ENCODE results near the gene TMEM80. TPM values are rescaled to one million over a fixed set of nuclear protein-coding genes. Genes with fewer than 3 reads are reported as not detected.

TMEM80 gene
- polyA plus RNA-seq, 4 donors: 11.9 to 35.4 (median 21.2) TPM

DNA sequence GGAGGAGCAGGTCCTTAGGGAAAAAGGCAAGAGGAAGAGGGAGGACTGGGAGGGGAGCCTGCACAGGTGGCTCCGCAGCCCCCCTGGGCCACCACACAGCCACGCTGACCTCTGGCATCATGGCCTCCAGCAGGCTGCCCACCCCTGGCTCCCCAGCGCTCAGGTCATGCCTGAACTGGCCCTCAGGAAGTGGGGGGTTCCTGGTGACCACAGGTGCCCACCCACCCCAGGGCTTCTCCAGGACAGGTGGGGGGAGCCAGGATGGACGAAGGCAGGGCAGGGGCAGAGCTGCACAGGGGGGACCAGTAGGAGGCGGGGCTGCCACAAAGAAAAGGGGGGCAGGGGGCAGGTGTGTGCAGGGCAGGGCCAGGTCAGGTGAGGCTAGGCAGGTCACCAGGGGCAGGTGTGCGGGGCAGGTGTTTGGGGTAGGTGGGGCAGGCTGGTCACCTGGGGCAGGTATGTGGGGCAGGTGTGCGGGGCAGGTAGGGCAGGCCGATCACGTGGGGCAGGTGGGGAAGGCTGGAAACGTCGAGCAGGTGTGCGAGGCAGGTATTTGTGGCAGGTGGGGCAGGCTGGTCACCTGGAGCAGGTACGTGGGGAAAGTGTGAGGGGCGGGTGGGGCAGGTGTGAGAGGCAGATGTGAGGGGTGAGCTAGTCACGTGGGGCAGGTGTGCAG lies 1.6 kb upstream of the TMEM80 start:
- Histone ChIP-seq H3K27me3 (ENCODE audit: control insufficient read depth in 3 of 3, insufficient read depth in 3 of 3, low read length in 3 of 3) (no peaks in the 10 kb centered on the region), H3K4me3 (ENCODE audit: low read depth in 1 of 3, low read length in 3 of 3) (no peak overlapping the region), H3K9me3 (ENCODE audit: control insufficient read depth in 2 of 2, insufficient read depth in 1 of 2, low read depth in 1 of 2, low read length in 1 of 2) (no peaks in the 10 kb centered on the region), H3K36me3 (ENCODE audit: control insufficient read depth in 3 of 3, insufficient read depth in 2 of 3, low read depth in 1 of 3, low read length in 3 of 3) (peaks cover 3 to 44% (median 6%) of the 10 kb centered on the region in 3 donors), H3K4me1 (ENCODE audit: control insufficient read depth in 3 of 3, insufficient read depth in 2 of 3, low read depth in 1 of 3, low read length in 2 of 3) (peaks cover 0 to 26% (median 13%) of the 10 kb centered on the region in 3 donors), H3K27ac (ENCODE audit: low read depth in 1 of 3, low read length in 2 of 3) (peak overlapping the region in 1 of 3 donors; percentile 27)
- FAIRE-seq: no peak
- peak in 1 of 2 donors; percentile 45 for DNase-seq
- WGBS, 3 donors: 47 to 56% (median 49%) methylated on average over 13 to 15 of the region's 15 CpGs

DNA sequence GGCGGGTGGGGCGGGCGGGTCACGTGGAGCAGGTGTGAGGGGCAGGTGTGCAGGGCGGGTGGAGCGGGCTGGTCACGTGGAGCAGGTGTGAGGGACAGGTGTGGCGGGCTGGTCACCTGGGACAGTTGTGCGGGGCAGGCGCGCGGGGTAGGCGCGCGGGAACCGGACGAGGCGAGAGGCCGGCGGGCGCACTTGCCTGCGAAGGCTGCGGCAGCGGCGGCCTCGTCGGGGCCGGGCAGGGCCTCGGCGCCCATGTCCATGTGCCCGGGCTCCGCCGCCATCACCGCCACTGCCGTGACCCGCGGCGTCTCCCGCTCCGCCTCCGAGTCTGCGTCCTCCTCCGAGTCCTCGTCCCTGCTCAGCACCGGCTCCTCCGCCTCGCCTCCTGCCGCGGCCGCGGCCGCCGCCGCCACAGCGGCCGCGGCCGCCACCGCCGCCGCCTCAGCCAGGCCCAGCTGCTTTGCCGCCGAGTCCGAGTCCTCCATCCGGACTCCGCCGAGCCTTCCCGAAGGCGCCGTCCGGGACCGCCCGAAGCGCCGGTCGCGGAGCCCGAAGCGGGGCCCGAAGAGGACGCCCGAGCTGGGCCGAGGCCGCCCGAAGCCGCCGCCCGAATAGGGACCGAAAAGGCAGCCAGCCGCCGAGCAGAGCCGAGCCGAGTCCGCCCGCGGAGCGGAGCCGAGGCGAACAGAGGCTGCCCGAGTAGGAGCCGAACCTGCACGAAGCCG lies 891 bp upstream of the TMEM80 start, which contains the start of gene DEAF1:
DEAF1 (minus strand) TSS at position 660 of the 725 bp plus-strand sequence; CDS start at position 485, 175 bp downstream.
- Histone ChIP-seq H3K36me3 (ENCODE audit: control insufficient read depth in 3 of 3, insufficient read depth in 2 of 3, low read depth in 1 of 3, low read length in 3 of 3) (peaks cover under 1 to 43% (median 2%) of the 10 kb centered on the region in 3 donors), H3K27me3 (ENCODE audit: control insufficient read depth in 3 of 3, insufficient read depth in 3 of 3, low read length in 3 of 3) (no peaks in the 10 kb centered on the region), H3K4me1 (ENCODE audit: control insufficient read depth in 3 of 3, insufficient read depth in 2 of 3, low read depth in 1 of 3, low read length in 2 of 3) (peaks cover 0 to 26% (median 13%) of the 10 kb centered on the region in 3 donors), H3K9me3 (ENCODE audit: control insufficient read depth in 2 of 2, insufficient read depth in 1 of 2, low read depth in 1 of 2, low read length in 1 of 2) (no peaks in the 10 kb centered on the region), H3K4me3 (ENCODE audit: low read depth in 1 of 3, low read length in 3 of 3) (peak within 1 kb of the TSS; percentile 50 to 69 (median 55)), H3K27ac (ENCODE audit: low read depth in 1 of 3, low read length in 2 of 3) (peak within 1 kb of the TSS; percentile 92 to 100 (median 98))
- WGBS, 3 donors: 0 to 2% (median 1%) methylated on average over 39 to 103 of the region's 103 CpGs
- FAIRE-seq (peak; percentile 67), DNase-seq (peak; percentile 97 to 99)

DNA sequence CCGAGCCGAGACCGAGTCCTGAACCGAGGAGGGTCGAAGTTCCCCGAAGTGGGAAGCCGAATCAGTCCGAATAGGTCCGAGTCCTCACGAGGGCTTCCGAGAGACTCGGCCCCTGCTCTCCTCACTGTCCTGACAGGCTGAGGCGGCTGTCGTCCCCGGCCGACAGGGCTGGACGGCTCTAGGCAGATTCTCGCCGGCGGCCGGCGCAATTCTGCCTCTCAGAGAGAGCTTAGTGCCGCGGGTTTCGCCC lies 403 bp upstream of the TMEM80 start:
- Histone ChIP-seq H3K27me3 (ENCODE audit: control insufficient read depth in 3 of 3, insufficient read depth in 3 of 3, low read length in 3 of 3) (no peaks in the 10 kb centered on the region), H3K36me3 (ENCODE audit: control insufficient read depth in 3 of 3, insufficient read depth in 2 of 3, low read depth in 1 of 3, low read length in 3 of 3) (peaks cover 0 to 43% (median 0%) of the 10 kb centered on the region in 3 donors), H3K4me1 (ENCODE audit: control insufficient read depth in 3 of 3, insufficient read depth in 2 of 3, low read depth in 1 of 3, low read length in 2 of 3) (peaks cover 0 to 26% (median 13%) of the 10 kb centered on the region in 3 donors), H3K9me3 (ENCODE audit: control insufficient read depth in 2 of 2, insufficient read depth in 1 of 2, low read depth in 1 of 2, low read length in 1 of 2) (no peaks in the 10 kb centered on the region), H3K4me3 (ENCODE audit: low read depth in 1 of 3, low read length in 3 of 3) (peak overlapping the region; percentile 50 to 69 (median 55)), H3K27ac (ENCODE audit: low read depth in 1 of 3, low read length in 2 of 3) (peak overlapping the region; percentile 92 to 100 (median 98))
- FAIRE-seq (no peak), DNase-seq (no peak)
- WGBS, 3 donors: 0 to 1% (median 1%) methylated on average over 25 of the region's 25 CpGs

DNA sequence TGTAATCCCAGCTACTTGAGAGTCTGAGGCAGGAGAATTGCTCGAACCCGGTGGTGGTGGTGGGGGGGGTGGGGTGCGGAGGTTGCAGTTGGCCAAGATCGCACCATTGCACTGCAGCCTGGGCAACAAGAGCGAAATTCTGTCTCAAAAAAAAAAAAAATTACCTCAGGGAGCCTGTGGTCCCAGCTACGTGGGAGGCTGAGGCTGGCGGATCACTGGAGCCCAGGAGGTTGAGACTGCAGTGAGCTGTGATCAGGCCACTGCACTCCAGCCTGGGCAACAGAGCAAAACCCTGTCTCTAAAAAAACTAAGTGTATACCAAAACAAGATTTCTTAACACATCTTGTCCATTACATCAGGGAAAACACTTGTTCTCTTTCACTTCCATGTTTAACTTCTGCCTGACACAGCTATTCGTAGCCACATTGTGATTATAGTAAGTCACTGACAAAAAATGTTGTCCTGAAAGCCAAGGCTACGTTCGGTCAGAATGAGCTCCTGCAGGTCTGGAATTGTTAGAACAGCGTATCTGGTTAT lies 1.4 kb downstream of the TMEM80 start:
- no peak for DNase-seq
- FAIRE-seq: no peak
- H3K4me3 ChIP-seq (ENCODE audit: low read depth in 1 of 3, low read length in 3 of 3): peak overlapping the region in 1 of 3 donors; percentile 69

DNA sequence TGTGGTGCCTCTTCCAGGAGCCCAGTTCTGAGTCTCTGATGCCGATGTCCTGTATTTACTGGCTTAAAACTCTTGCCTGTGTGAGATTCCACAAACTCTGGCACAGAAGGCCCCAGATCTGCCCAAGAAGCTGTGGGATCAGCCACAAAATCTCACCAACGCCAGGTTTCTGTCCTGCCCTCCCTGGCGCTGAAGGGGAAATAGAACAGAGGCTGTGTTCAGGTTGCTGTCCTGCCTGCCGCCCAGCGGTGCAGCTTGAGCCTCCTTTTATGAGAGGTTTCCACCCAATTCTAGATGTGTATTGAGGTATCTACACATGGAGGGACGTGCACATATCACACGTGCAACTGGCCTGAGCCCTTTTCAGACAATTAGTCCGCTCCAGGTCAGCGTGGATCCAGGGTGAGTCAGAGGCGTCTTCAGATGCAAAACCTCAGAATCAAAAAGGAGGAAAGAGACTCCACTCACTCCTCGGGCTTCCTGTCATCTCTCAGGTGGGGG lies 2.2 kb downstream of the TMEM80 start:
- H3K27me3 ChIP-seq (ENCODE audit: control insufficient read depth in 3 of 3, insufficient read depth in 3 of 3, low read length in 3 of 3): no peaks in the 10 kb centered on the region
- FAIRE-seq (no peak), DNase-seq (no peak)
- H3K4me1 ChIP-seq (ENCODE audit: control insufficient read depth in 3 of 3, insufficient read depth in 2 of 3, low read depth in 1 of 3, low read length in 2 of 3): peaks cover 0 to 18% (median 9%) of the 10 kb centered on the region in 3 donors
- 80 to 90% (median 80%) methylated on average over 11 of the region's 11 CpGs for WGBS, 3 donors
- H3K4me3 ChIP-seq (ENCODE audit: low read depth in 1 of 3, low read length in 3 of 3): no peak overlapping the region
- H3K36me3 ChIP-seq (ENCODE audit: control insufficient read depth in 3 of 3, insufficient read depth in 2 of 3, low read depth in 1 of 3, low read length in 3 of 3): peaks cover 0 to 52% (median 0%) of the 10 kb centered on the region in 3 donors
- peak overlapping the region in 1 of 3 donors; percentile 18 for H3K27ac ChIP-seq (ENCODE audit: low read depth in 1 of 3, low read length in 2 of 3)
- H3K9me3 ChIP-seq (ENCODE audit: control insufficient read depth in 2 of 2, insufficient read depth in 1 of 2, low read depth in 1 of 2, low read length in 1 of 2): no peaks in the 10 kb centered on the region

More for the DNA sequence above, 1.4 kb downstream of the TMEM80 start:
- H3K4me1 ChIP-seq (ENCODE audit: control insufficient read depth in 3 of 3, insufficient read depth in 2 of 3, low read depth in 1 of 3, low read length in 2 of 3): peaks cover 0 to 16% (median 9%) of the 10 kb centered on the region in 3 donors
- no peaks in the 10 kb centered on the region for H3K27me3 ChIP-seq (ENCODE audit: control insufficient read depth in 3 of 3, insufficient read depth in 3 of 3, low read length in 3 of 3)
- 67 to 75% (median 71%) methylated on average over 11 of the region's 11 CpGs for WGBS, 3 donors
- peaks cover 0 to 47% (median 0%) of the 10 kb centered on the region in 3 donors for H3K36me3 ChIP-seq (ENCODE audit: control insufficient read depth in 3 of 3, insufficient read depth in 2 of 3, low read depth in 1 of 3, low read length in 3 of 3)
- no peak overlapping the region for H3K27ac ChIP-seq (ENCODE audit: low read depth in 1 of 3, low read length in 2 of 3)
- no peaks in the 10 kb centered on the region for H3K9me3 ChIP-seq (ENCODE audit: control insufficient read depth in 2 of 2, insufficient read depth in 1 of 2, low read depth in 1 of 2, low read length in 1 of 2)

DNA sequence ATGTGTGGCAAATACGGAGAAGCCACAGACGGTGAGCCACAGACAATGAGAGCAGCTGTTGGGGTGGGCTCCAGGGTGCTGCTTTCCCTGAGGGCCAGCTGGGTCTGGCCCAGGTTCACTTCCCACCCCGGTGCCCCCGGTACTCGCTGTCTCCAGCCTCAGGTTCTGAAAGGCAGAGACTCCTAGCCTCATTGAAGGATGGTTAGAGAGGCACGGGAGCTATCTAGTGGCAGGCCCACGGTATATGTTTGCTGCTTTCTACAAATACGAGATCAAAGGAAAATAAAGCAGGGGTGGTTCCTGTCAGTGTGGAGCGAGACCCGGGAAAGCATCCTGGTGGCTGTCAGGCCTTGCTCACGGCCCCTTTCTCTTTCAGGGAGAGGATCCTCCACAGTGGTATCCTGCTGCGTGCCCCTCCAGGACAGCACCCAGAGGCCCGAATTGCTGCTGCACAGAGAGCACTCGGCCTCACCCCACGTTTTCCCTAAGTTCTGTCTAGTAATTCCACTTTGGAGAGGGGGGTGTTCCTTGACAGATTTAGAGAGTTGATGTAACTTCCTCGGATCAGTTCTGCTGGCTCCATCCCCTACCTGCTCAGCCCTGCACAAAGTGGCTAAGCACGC lies 3.0 kb downstream of the TMEM80 start:
- no peak for FAIRE-seq
- Histone ChIP-seq H3K27ac (ENCODE audit: low read depth in 1 of 3, low read length in 2 of 3) (no peak overlapping the region), H3K36me3 (ENCODE audit: control insufficient read depth in 3 of 3, insufficient read depth in 2 of 3, low read depth in 1 of 3, low read length in 3 of 3) (peaks cover 0 to 56% (median 0%) of the 10 kb centered on the region in 3 donors), H3K9me3 (ENCODE audit: control insufficient read depth in 2 of 2, insufficient read depth in 1 of 2, low read depth in 1 of 2, low read length in 1 of 2) (no peaks in the 10 kb centered on the region), H3K4me3 (ENCODE audit: low read depth in 1 of 3, low read length in 3 of 3) (no peak overlapping the region), H3K27me3 (ENCODE audit: control insufficient read depth in 3 of 3, insufficient read depth in 3 of 3, low read length in 3 of 3) (no peaks in the 10 kb centered on the region), H3K4me1 (ENCODE audit: control insufficient read depth in 3 of 3, insufficient read depth in 2 of 3, low read depth in 1 of 3, low read length in 2 of 3) (peaks cover 0 to 21% (median 7%) of the 10 kb centered on the region in 3 donors)
- 79 to 86% (median 81%) methylated on average over 17 of the region's 17 CpGs for WGBS, 3 donors
- DNase-seq: no peak

DNA sequence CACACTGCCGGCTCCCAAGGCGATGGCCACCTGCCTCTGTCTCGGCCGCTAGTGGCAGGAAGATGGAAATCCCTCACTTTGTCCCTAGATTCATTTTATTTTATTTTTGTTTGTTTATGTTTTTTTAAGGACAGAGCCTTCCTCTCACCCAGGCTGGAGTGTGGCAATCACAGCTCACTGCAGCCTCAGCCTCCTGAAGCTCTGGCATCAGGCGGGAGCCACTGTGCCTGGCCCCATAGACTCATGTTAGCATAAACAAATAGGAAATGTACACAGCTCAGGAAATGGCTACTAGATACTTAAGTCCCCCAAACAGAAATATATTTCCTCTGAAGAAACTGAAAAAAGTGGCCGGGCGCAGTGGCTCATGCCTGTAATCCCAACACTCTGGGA lies 3.5 kb downstream of the TMEM80 start:
- Histone ChIP-seq H3K9me3 (ENCODE audit: control insufficient read depth in 2 of 2, insufficient read depth in 1 of 2, low read depth in 1 of 2, low read length in 1 of 2) (no peaks in the 10 kb centered on the region), H3K27me3 (ENCODE audit: control insufficient read depth in 3 of 3, insufficient read depth in 3 of 3, low read length in 3 of 3) (no peaks in the 10 kb centered on the region), H3K4me3 (ENCODE audit: low read depth in 1 of 3, low read length in 3 of 3) (no peak overlapping the region), H3K27ac (ENCODE audit: low read depth in 1 of 3, low read length in 2 of 3) (no peak overlapping the region), H3K36me3 (ENCODE audit: control insufficient read depth in 3 of 3, insufficient read depth in 2 of 3, low read depth in 1 of 3, low read length in 3 of 3) (peaks cover 0 to 57% (median 0%) of the 10 kb centered on the region in 3 donors), H3K4me1 (ENCODE audit: control insufficient read depth in 3 of 3, insufficient read depth in 2 of 3, low read depth in 1 of 3, low read length in 2 of 3) (peaks cover 0 to 20% (median 4%) of the 10 kb centered on the region in 3 donors)
- FAIRE-seq: no peak
- no peak for DNase-seq
- WGBS, 3 donors: 91 to 97% (median 96%) methylated on average over 7 of the region's 7 CpGs

DNA sequence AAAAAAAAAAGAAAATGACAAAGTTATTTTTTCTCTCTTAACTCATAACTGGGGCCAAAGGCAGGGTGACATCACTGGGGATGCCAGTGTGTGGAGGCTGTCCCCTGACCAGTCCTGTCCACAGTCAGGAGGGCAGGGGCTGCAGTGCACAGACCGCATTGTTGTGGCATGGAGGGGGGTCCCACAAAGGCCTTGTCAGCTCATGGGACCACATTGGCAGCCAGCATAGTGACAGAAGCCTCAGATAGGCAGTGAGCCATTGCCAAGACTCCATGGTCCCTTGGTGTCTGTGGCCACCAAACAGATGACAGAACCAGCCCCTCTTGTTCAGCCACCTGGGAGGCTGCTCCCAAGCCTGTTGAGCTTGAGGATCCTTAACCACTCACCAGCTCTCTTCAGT lies 4.1 kb downstream of the TMEM80 start:
- FAIRE-seq: no peak
- H3K9me3 ChIP-seq (ENCODE audit: control insufficient read depth in 2 of 2, insufficient read depth in 1 of 2, low read depth in 1 of 2, low read length in 1 of 2): no peaks in the 10 kb centered on the region
- peaks cover 0 to 24% (median 0%) of the 10 kb centered on the region in 3 donors for H3K4me1 ChIP-seq (ENCODE audit: control insufficient read depth in 3 of 3, insufficient read depth in 2 of 3, low read depth in 1 of 3, low read length in 2 of 3)
- WGBS, 3 donors: 97 to 100% (median 100%) methylated on average over 1 of the region's 1 CpG
- peaks cover 0 to 64% (median 0%) of the 10 kb centered on the region in 3 donors for H3K36me3 ChIP-seq (ENCODE audit: control insufficient read depth in 3 of 3, insufficient read depth in 2 of 3, low read depth in 1 of 3, low read length in 3 of 3)
- no peak overlapping the region for H3K27ac ChIP-seq (ENCODE audit: low read depth in 1 of 3, low read length in 2 of 3)
- no peak overlapping the region for H3K4me3 ChIP-seq (ENCODE audit: low read depth in 1 of 3, low read length in 3 of 3)
- no peaks in the 10 kb centered on the region for H3K27me3 ChIP-seq (ENCODE audit: control insufficient read depth in 3 of 3, insufficient read depth in 3 of 3, low read length in 3 of 3)
- DNase-seq: no peak

Measured in small intestine (tissue), 7 donors.